ENCODE measurements around the gene IL10RB. TPM values are rescaled to one million over a fixed set of nuclear protein-coding genes. Genes with fewer than 3 reads are reported as not detected.

The IL10RB gene
- total and polyA plus RNA-seq, 10 donors, result 25.4 to 89.7 (median 55.3) TPM

DNA sequence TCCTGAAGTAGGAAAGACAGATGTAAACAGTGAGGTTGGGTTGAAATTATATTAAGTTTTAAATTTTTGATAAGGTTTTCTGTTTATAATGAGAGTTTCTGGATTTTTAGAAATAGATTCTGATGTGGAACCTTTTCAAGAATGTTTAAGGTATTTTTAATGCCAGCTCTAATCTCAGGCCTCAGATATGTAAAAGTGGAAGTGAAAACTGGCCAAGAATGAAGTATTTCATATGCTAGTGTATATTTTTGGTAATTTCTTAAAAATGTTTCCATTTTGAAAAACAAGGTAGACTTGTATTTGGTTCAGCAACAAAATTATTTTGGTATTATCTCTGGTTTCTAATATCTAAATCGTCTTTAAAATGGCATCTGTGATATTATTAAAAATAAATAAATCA lies 73.0 kb downstream of the IL10RB start:
- no peak for DNase-seq
- Histone ChIP-seq H3K4me1 (peaks cover 9 to 60% (median 27%) of the 10 kb centered on the region in 6 donors), H3K27me3 (replicated peaks in 1 of 7) (no peaks in the 10 kb centered on the region), H3K9me3 (peaks cover 0 to 4% (median 0%) of the 10 kb centered on the region in 8 donors), H3K4me3 (no peak overlapping the region), H3K36me3 (peaks cover 0 to 78% (median 43%) of the 10 kb centered on the region in 6 donors), H3K27ac (peak overlapping the region in 7 of 8 donors; percentile 41 to 78 (median 65))
- no peak for TF ChIP-seq POLR2AphosphoS5 (IDR thresholded peaks at IDR 0.05)
- TF ChIP-seq, protein P1, sequence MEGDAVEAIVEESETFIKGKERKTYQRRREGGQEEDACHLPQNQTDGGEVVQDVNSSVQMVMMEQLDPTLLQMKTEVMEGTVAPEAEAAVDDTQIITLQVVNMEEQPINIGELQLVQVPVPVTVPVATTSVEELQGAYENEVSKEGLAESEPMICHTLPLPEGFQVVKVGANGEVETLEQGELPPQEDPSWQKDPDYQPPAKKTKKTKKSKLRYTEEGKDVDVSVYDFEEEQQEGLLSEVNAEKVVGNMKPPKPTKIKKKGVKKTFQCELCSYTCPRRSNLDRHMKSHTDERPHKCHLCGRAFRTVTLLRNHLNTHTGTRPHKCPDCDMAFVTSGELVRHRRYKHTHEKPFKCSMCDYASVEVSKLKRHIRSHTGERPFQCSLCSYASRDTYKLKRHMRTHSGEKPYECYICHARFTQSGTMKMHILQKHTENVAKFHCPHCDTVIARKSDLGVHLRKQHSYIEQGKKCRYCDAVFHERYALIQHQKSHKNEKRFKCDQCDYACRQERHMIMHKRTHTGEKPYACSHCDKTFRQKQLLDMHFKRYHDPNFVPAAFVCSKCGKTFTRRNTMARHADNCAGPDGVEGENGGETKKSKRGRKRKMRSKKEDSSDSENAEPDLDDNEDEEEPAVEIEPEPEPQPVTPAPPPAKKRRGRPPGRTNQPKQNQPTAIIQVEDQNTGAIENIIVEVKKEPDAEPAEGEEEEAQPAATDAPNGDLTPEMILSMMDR (IDR thresholded peaks at IDR 0.05 in 8 of 11, conservative IDR thresholded peaks at IDR 0.05 in 3 of 11), result no peak
- TF ChIP-seq POLR2A (IDR thresholded peaks at IDR 0.05), result no peak
- intact Hi-C loops (cut with DNase I; ENCODE audit: low total_unique reads), result no loop called here
- WGBS, 5 donors, result 60 to 89% (median 72%) methylated on average over 1 of the region's 1 CpG

DNA sequence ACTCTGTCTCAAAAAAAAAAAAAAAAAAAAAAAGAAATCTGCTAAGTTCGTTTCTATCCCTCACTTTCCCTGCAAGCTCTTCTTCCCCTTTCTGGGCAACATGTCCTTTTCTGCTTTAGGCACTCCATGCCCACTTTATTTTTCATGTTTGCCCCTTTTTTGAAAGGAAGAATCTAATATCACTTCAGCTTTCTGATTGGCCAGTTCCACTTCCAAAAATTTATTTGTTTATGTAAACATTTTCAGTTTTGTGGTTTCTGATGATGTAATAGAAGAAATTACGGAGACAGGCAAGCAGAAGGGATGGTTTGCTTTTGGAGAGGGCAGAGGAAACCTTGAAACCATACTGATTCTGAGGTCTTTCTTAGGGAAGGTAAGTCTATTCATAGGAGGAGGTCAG lies 73.8 kb downstream of the IL10RB start:
- Histone ChIP-seq H3K9me3 (no peaks in the 10 kb centered on the region), H3K36me3 (peaks cover 0 to 80% (median 47%) of the 10 kb centered on the region in 6 donors), H3K27ac (peak overlapping the region in 7 of 8 donors; percentile 41 to 78 (median 65)), H3K4me3 (no peak overlapping the region), H3K27me3 (replicated peaks in 1 of 7) (no peaks in the 10 kb centered on the region), H3K4me1 (peaks cover 9 to 52% (median 24%) of the 10 kb centered on the region in 6 donors)
- no peak for DNase-seq
- intact Hi-C loops (cut with DNase I; ENCODE audit: low total_unique reads), result no loop called here
- TF ChIP-seq, protein P1 (IDR thresholded peaks at IDR 0.05 in 8 of 11, conservative IDR thresholded peaks at IDR 0.05 in 3 of 11), result no peak
- no peak for TF ChIP-seq POLR2A (IDR thresholded peaks at IDR 0.05)
- no peak for TF ChIP-seq POLR2AphosphoS5 (IDR thresholded peaks at IDR 0.05)
- WGBS, 5 donors, result 26 to 50% (median 46%) methylated on average over 2 of the region's 2 CpGs

DNA sequence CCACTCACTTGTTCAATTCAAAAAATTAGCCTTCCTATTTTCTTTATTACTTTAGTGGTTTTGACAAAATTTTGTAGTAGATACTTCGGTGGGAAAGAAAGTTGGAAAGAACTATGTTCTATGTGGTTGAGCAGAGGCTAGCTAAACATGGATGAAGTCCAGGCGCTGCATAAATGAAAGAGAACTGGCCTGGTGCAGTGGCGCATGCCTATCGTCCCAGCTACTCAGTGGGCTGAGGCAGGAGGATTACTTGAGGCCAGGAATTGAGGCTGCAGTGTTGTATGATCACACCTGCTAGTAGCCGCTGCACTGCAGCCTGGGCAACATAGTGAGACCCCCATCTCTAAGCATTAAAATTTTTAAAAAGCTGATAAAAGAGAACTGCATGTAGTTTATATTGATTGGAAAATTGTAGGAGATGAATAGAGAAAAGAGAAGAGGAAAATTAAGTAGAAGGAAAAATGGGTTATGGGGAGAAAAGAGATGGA lies 79.6 kb downstream of the IL10RB start:
- H3K4me1 ChIP-seq, result peaks cover 0 to 28% (median 0%) of the 10 kb centered on the region in 6 donors
- DNase-seq, result no peak
- no peaks in the 10 kb centered on the region for H3K9me3 ChIP-seq
- intact Hi-C loops (cut with DNase I; ENCODE audit: low total_unique reads), result no loop called here
- H3K27me3 ChIP-seq (replicated peaks in 1 of 7), result no peaks in the 10 kb centered on the region
- TF ChIP-seq POLR2AphosphoS5 (IDR thresholded peaks at IDR 0.05) (no peak), POLR2A (IDR thresholded peaks at IDR 0.05) (no peak)
- TF ChIP-seq, protein P1 (IDR thresholded peaks at IDR 0.05 in 8 of 11, conservative IDR thresholded peaks at IDR 0.05 in 3 of 11), result no peak
- WGBS, 5 donors, result 95 to 97% (median 97%) methylated on average over 5 of the region's 5 CpGs
- no peak overlapping the region for H3K4me3 ChIP-seq
- H3K36me3 ChIP-seq, result peaks cover 0 to 100% (median 71%) of the 10 kb centered on the region in 6 donors
- H3K27ac ChIP-seq, result no peak overlapping the region

Other genes starting within 250 kb of the IL10RB start
- under 1 TPM in 1 of 7 donors, not detected in 6; 0.23 TPM for gene OLIG2, start 240.4 kb upstream of the IL10RB start, total RNA-seq
- gene OLIG2, start 240.4 kb upstream of the IL10RB start, polyA plus RNA-seq, result under 1 TPM in 1 of 3 donors, not detected in 2; 0.03 TPM
- 1 to 10 TPM in 2 of 7 donors, under 1 TPM in 4, not detected in 1; 0.26 to 1.8 (median 0.58) TPM for gene OLIG1, start 196.2 kb upstream of the IL10RB start, total RNA-seq
- under 1 TPM in 2 of 3 donors, not detected in 1; 0.02 to 0.90 TPM for gene OLIG1, start 196.2 kb upstream of the IL10RB start, polyA plus RNA-seq
- gene IFNAR2, start 36.4 kb upstream of the IL10RB start, total RNA-seq, result 100 to 1,000 TPM in 2 of 7 donors, 10 to 100 TPM in 5; 54.7 to 124 (median 86.8) TPM
- gene IFNAR2, start 36.4 kb upstream of the IL10RB start, polyA plus RNA-seq, result 10 to 100 TPM; 20.4 to 22.3 (median 22.0) TPM
- 10 to 100 TPM; 53.2 to 86.1 (median 75.6) TPM for gene IFNAR1, start 58.6 kb downstream of the IL10RB start, total RNA-seq
- gene IFNAR1, start 58.6 kb downstream of the IL10RB start, polyA plus RNA-seq, result 10 to 100 TPM in 2 of 3 donors, 1 to 10 TPM in 1; 9.2 to 12.8 (median 10.1) TPM
- gene IFNGR2, start 137.0 kb downstream of the IL10RB start, total RNA-seq, result 100 to 1,000 TPM in 5 of 7 donors, 10 to 100 TPM in 2; 87.1 to 133 (median 114) TPM
- 10 to 100 TPM; 73.6 to 77.9 (median 77.4) TPM for gene IFNGR2, start 137.0 kb downstream of the IL10RB start, polyA plus RNA-seq
- gene TMEM50B, start 213.6 kb downstream of the IL10RB start, total RNA-seq, result 10 to 100 TPM; 31.3 to 78.5 (median 47.2) TPM
- 10 to 100 TPM; 30.7 to 44.7 (median 40.3) TPM for gene TMEM50B, start 213.6 kb downstream of the IL10RB start, polyA plus RNA-seq
- gene DNAJC28, start 225.3 kb downstream of the IL10RB start, total RNA-seq, result 1 to 10 TPM in 5 of 7 donors, under 1 TPM in 2; 0.42 to 4.6 (median 2.1) TPM
- gene DNAJC28, start 225.3 kb downstream of the IL10RB start, polyA plus RNA-seq, result 1 to 10 TPM in 1 of 3 donors, under 1 TPM in 2; 0.86 to 1.2 (median 0.87) TPM

All from spleen (tissue), 11 donors.